HEK293 (cell line): ENCODE results near the gene UBL7.

Experiments used
- CTCF ChIA-PET: fragments of 350-600 bp; formaldehyde crosslinking; extraction: SDS; loops from one replicate; lab custom pipeline; 2021; ENCODE audit warnings: antibody characterized with exemption; lab: Yijun Ruan, JAX
- POLR2A ChIA-PET: fragments of 300-600 bp; formaldehyde crosslinking; extraction: SDS; loops from one replicate; lab custom pipeline; 2020; ENCODE audit warnings: antibody characterized with exemption, inconsistent platforms; lab: Yijun Ruan, JAX
- H3K27ac ChIP-seq: fragments of 200-500 bp; sonication (Bioruptor generic); 2 replicates; pipeline ENCODE4 v1.5.1; 2014; ENCODE audit warnings: low read depth, low read length, control low read depth, inconsistent platforms; ENCODE audit errors: extremely low read depth
- H3K36me3 ChIP-seq, 2 experiments: fragments of 200-500 bp in 1 of 2; sonication (Bioruptor generic) in 1 of 2; 1 replicate in 1 of 2; 2 replicates in 1 of 2; pipeline ENCODE4 v1.5.1; 2014 to 2017; ENCODE audit warnings: inconsistent platforms in 2 of 2, low read length in 2 of 2; ENCODE audit not compliant: control insufficient read depth in 2 of 2, insufficient read depth in 1 of 2
- H3K4me1 ChIP-seq: fragments of 200-500 bp; sonication (Bioruptor generic); 2 replicates; pipeline ENCODE4 v1.5.1; 2014; ENCODE audit warnings: mild to moderate bottlenecking, low read length, inconsistent platforms; ENCODE audit not compliant: control insufficient read depth, insufficient read depth
- H3K4me3 ChIP-seq: 2 replicates; pipeline ENCODE4 v1.5.1; 2011; ENCODE audit warnings: low read depth, mild to moderate bottlenecking, control low read depth, low read length, moderate library complexity
- H3K9me3 ChIP-seq: fragments of 200-500 bp; sonication (Bioruptor generic); 2 replicates; pipeline ENCODE4 v1.5.1; 2014; ENCODE audit warnings: low read depth, low read length, inconsistent platforms; ENCODE audit not compliant: control insufficient read depth, insufficient read depth
- HIC1 ChIP-seq: fragments of 450-650 bp; formaldehyde crosslinking; IDR thresholded peaks from 2 replicates; pipeline ENCODE4 v1.5.1; 2016; ENCODE audit warnings: missing biosample characterization, missing genetic modification characterization
- OSR2 ChIP-seq: fragments of 450-650 bp; formaldehyde crosslinking; IDR thresholded peaks from 2 replicates; pipeline ENCODE4 v1.5.1; 2016; ENCODE audit warnings: missing biosample characterization, missing genetic modification characterization
- PBX3 ChIP-seq: sonication (generic); formaldehyde crosslinking; IDR thresholded peaks from 2 replicates; pipeline ENCODE4 v1.8.1; 2022; ENCODE audit warnings: mild to moderate bottlenecking, moderate library complexity, missing genetic modification reagents
- WT1 ChIP-seq: fragments of 450-650 bp; formaldehyde crosslinking; IDR thresholded peaks from 2 replicates; pipeline ENCODE4 v1.5.1; 2016; ENCODE audit warnings: missing biosample characterization, missing genetic modification characterization
- ZBTB11 ChIP-seq: fragments of 450-650 bp; formaldehyde crosslinking; conservative IDR thresholded peaks from 2 replicates; pipeline ENCODE4 v1.5.1; 2016; ENCODE audit warnings: low read depth, missing biosample characterization, missing genetic modification characterization
- ZBTB17 ChIP-seq: fragments of 450-650 bp; formaldehyde crosslinking; IDR thresholded peaks from 2 replicates; pipeline ENCODE4 v1.5.1; 2016; ENCODE audit warnings: missing biosample characterization, missing genetic modification characterization
- ZBTB20 ChIP-seq: fragments of 450-650 bp; formaldehyde crosslinking; IDR thresholded peaks from 2 replicates; pipeline ENCODE4 v1.5.1; 2016; ENCODE audit warnings: missing biosample characterization, missing genetic modification characterization
- ZBTB26 ChIP-seq: fragments of 450-650 bp; formaldehyde crosslinking; optimal IDR thresholded peaks from 2 replicates; pipeline ENCODE3; 2016; ENCODE audit warnings: missing biosample characterization, mild to moderate bottlenecking, missing genetic modification characterization
- ZFP41 ChIP-seq: fragments of 450-650 bp; formaldehyde crosslinking; IDR thresholded peaks from 2 replicates; pipeline ENCODE4 v1.5.1; 2016; ENCODE audit warnings: missing biosample characterization, missing genetic modification characterization, borderline replicate concordance
- ZIC2 ChIP-seq: fragments of 450-650 bp; formaldehyde crosslinking; IDR thresholded peaks from 2 replicates; pipeline ENCODE4 v1.5.1; 2016; ENCODE audit warnings: missing biosample characterization, missing genetic modification characterization
- ZNF140 ChIP-seq: fragments of 450-650 bp; formaldehyde crosslinking; IDR thresholded peaks from 2 replicates; pipeline ENCODE4 v1.5.1; 2016; ENCODE audit warnings: missing biosample characterization, missing genetic modification characterization
- ZNF302 ChIP-seq: fragments of 450-650 bp; formaldehyde crosslinking; IDR thresholded peaks from 2 replicates; pipeline ENCODE4 v1.5.1; 2016; ENCODE audit warnings: missing biosample characterization, missing genetic modification characterization, low read depth
- ZNF394 ChIP-seq: fragments of 450-650 bp; formaldehyde crosslinking; IDR thresholded peaks from 2 replicates; pipeline ENCODE4 v1.5.1; 2016; ENCODE audit warnings: missing biosample characterization, missing genetic modification characterization, mild to moderate bottlenecking, moderate library complexity, borderline replicate concordance
- ZNF398 ChIP-seq: fragments of 450-650 bp; formaldehyde crosslinking; IDR thresholded peaks from 2 replicates; pipeline ENCODE4 v1.5.1; 2017; ENCODE audit warnings: missing biosample characterization, missing genetic modification characterization
- ZNF629 ChIP-seq: fragments of 450-650 bp; formaldehyde crosslinking; IDR thresholded peaks from 2 replicates; pipeline ENCODE4 v1.5.1; 2017; ENCODE audit warnings: missing biosample characterization, missing genetic modification characterization
- ZNF660 ChIP-seq: fragments of 450-650 bp; IDR thresholded peaks from 2 replicates; pipeline ENCODE4 v1.5.1; 2018; ENCODE audit warnings: missing biosample characterization, mild to moderate bottlenecking, missing genetic modification characterization
- ZNF768 ChIP-seq: fragments of 450-650 bp; formaldehyde crosslinking; IDR thresholded peaks from 2 replicates; pipeline ENCODE4 v1.5.1; 2018; ENCODE audit warnings: missing biosample characterization, mild to moderate bottlenecking, missing genetic modification characterization
- ZSCAN30 ChIP-seq: fragments of 450-650 bp; IDR thresholded peaks from 2 replicates; pipeline ENCODE4 v1.5.1; 2018; ENCODE audit warnings: missing biosample characterization, mild to moderate bottlenecking, missing genetic modification characterization, moderate library complexity
- ZSCAN4 ChIP-seq: fragments of 450-650 bp; formaldehyde crosslinking; IDR thresholded peaks from 2 replicates; pipeline ENCODE4 v1.5.1; 2017; ENCODE audit warnings: missing biosample characterization, missing genetic modification characterization
- ZSCAN5A ChIP-seq: fragments of 450-650 bp; formaldehyde crosslinking; IDR thresholded peaks from 2 replicates; pipeline ENCODE4 v1.5.1; 2016; ENCODE audit warnings: missing biosample characterization, missing genetic modification characterization

Gene UBL7

GRCh38 chr15:74434263-74435136 is 26.5 kb downstream of the UBL7 start (continued):
- peak; percentile 22; the same call in 1 of the 2 replicates for TF ChIP-seq ZNF398 (tag by site-specific recombination)
- no peak for TF ChIP-seq ZBTB20 (tag by site-specific recombination)
- no peak for TF ChIP-seq ZNF394
- TF ChIP-seq ZNF768 (tag by site-specific recombination) = no peak

GRCh38 chr15:74433592-74434262 is 27.2 kb downstream of the UBL7 start, which contains the start of gene SEMA7A:
Gene SEMA7A (minus strand): TSS chr15:74433958. CDS start chr15:74433918, 40 bp downstream.
- peak within 1 kb of the TSS; percentile 57 for H3K4me3 ChIP-seq
- no peaks in the 10 kb centered on the region for H3K36me3 ChIP-seq
- ChIA-PET CTCF (interaction anchor here (0.7 to 26.4 kb wide), 4 partner anchors 15 to 379 kb away, joined by 3 to 768 read pairs (median 3); partner anchors contain the start of gene CYP11A1), POLR2A (interaction anchor here (0.6 to 2.6 kb wide), 7 partner anchors 24 to 197 kb away, joined by 3 to 11 read pairs (median 4); no protein-coding TSS in a partner anchor)
- no peak within 1 kb of the TSS for H3K27ac ChIP-seq
- peaks cover 4% of the 10 kb centered on the region for H3K4me1 ChIP-seq
- H3K9me3 ChIP-seq = no peaks in the 10 kb centered on the region
- TF ChIP-seq ZBTB17 (tag by site-specific recombination) (peak; percentile 33; the same call in 1 of the 2 replicates), ZBTB26 (tag by site-specific recombination) (peak; percentile 96), ZSCAN30 (tag by site-specific recombination) (peak; percentile 89), ZIC2 (tag by site-specific recombination) (peak; percentile 70), PBX3 (peak; percentile 81; the same call in 1 of the 2 replicates), ZSCAN4 (tag by site-specific recombination) (no peak), HIC1 (tag by site-specific recombination) (peak; percentile 12; the same call in 1 of the 2 replicates), ZFP41 (no peak), ZNF660 (tag by site-specific recombination) (peak; percentile 96), ZBTB11 (tag by site-specific recombination) (peak; percentile 40; the same call in 1 of the 2 replicates), ZNF302 (tag by site-specific recombination) (no peak), OSR2 (tag by site-specific recombination) (peak; percentile 53; the same call in 1 of the 2 replicates), ZNF629 (tag by site-specific recombination) (0 out of 2 replicates have a peak, but pooled peaks have one; percentile 22), WT1 (tag by site-specific recombination) (no peak), ZSCAN5A (tag by site-specific recombination) (0 out of 2 replicates have a peak, but pooled peaks have one; percentile 25), ZNF140 (tag by site-specific recombination) (peak; percentile 100)
